NT2/D1 (cell line): ENCODE results near the gene ANAPC16.
"Not testable (repeated sequence)": the region's sequence is repeated elsewhere in the genome, so short reads cannot be mapped to it uniquely, and the experiment has no call there.

ENCODE experiments used
- SUZ12 ChIP-seq: IDR thresholded peaks from 2 replicates; pipeline ENCODE4 v1.6.1; 2011; ENCODE audit not compliant: insufficient read length, insufficient read depth; ENCODE audit errors: extremely low read depth
- YY1 ChIP-seq: IDR thresholded peaks from 2 replicates; pipeline ENCODE4 v1.6.1; 2011; ENCODE audit not compliant: insufficient read length, insufficient read depth

DNA sequence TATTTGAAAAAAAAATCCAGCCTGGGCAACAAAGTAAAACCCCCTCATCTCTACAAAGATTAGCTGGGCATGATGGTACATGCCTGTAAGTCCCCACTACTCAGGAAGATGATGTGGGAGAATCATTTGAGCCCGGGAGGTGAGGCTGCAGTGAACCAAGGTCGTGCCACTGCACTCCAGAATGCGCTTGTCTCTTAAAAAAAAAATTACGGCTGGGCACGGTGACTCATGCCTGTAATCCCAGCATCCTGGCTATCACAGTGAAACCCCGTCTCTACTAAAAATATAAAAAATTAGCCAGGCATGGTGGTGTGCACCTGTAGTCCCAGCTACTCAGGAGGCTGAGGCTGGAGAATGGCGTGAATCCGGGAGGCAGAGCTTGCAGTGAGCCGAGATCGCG, 4.4 kb upstream of the ANAPC16 start:
- not testable (repeated sequence) for TF ChIP-seq YY1, SUZ12
